Myometrial cell (primary cell): ENCODE data around the gene HAS3. TPM values are rescaled to one million over a fixed set of nuclear protein-coding genes. Genes with fewer than 3 reads are reported as not detected.

Experiments
- total RNA-seq: library from RNA; depleted of rRNA; stranded (reverse); fragments of >200 nt; gene quantifications from 2 replicates; pipeline ENCODE4 v1.2.3, GENCODE V29; 2015

HAS3 gene
- under 0.01 TPM in 1 of 2 replicates, not detected in the other for total RNA-seq

DNA sequence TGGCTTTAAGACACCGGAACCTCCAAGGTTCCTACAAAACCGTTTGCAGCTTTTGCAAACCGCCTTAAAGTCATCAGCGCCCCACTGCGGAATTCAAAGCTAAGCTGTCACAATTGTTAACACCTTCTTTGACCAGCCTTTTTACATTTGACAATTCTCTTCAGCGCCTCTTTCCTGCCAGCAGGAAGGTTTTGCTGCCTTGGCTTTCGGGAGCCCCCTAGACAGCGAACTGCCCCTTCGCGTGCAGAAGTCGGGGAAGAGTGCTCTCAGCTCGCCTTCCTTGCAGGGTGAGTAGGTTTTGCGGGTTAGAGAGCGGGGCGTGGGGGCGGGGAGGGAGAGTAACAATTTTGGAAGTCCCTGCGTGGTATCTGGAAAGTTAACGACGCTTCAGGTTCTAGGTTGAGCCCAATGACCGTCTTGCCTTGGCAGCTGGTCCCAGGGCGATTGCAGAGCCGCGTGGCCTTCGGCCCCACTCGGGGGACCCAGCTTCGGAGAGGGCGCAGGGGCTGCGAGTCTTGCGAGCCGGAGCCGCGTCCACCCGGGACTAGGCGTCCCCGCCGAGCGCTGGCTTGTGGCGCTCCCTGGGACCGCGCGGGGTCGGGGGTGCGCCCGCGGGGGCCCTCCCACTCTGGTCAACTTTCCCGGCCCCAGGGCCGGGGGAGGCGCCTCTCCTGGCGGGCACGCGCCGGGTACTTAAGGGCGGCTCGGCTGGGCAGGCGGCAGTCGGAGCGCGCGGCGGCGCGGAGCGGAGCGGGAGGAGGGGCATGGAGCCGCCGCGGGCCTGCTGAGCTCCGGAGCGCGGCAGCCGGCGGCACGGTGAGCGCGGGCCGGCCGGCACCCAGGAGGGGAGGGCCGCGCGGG, at the start of gene HAS3:
HAS3 (plus strand) TSS at position 153 of the 861 bp plus-strand sequence. CDS start 3,743 bp downstream, outside the sequence.

DNA sequence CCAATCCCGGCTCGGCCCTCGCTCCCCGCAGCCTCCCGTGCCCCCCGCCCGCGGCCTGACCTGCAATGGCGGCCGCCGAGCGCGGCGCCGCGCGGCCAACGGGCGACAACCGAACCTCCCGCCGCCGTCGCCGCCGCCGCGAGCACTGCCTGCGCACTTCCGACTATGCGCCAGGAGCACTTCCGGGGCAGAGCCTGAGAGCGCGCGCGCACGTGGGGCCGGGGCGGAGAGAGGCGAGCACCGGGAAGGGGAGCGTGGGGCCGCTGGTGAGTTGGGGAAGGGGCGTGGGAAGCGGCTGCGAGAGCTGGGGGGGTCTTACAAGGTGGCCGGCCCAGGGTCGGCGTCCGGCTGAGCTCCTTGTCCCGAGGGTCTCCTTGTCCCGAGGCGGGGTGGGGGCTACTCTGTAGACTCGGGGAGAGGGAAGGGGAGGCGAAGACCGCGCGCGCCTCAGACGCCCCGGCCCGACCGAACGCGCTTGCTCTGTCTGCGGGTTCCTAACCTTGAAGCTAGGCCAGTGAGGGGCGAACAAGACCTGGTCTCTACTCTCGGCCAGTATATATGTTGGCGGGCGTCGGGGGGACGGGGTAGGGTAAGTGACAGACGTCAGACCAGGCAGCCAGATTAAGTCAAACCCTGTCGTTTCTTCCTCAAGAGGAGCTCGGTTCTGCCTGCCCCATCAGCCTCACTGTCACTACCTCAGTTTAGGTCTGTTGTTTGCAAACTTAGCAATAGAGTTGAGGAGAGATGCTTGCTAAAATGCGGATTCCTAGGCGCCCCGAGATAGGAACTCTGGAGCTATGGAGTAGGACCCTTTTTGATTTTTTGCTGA, 27.2 kb downstream of the HAS3 start, which contains the start of the genes CHTF8 and UTP4:
CHTF8 (minus strand) TSS at position 165 of the 829 bp plus-strand sequence. CDS start 11,130 bp downstream, outside the sequence.
UTP4 (plus strand) TSS at position 226 of the 829 bp plus-strand sequence. CDS start 811 bp downstream, outside the sequence.

Other genes starting within 250 kb of the HAS3 start
- 37.8 and 40.9 TPM in 2 replicates for gene CHTF8, start 26.9 kb downstream of the HAS3 start, total RNA-seq
- gene UTP4, start 27.0 kb downstream of the HAS3 start, total RNA-seq: 27.1 and 31.2 TPM in 2 replicates
- 28.4 and 35.5 TPM in 2 replicates for gene SNTB2, start 81.5 kb downstream of the HAS3 start, total RNA-seq
- 32.4 and 35.7 TPM in 2 replicates for gene VPS4A, start 205.7 kb downstream of the HAS3 start, total RNA-seq
- 19.3 and 24.8 TPM in 2 replicates for gene PDF, start 224.9 kb downstream of the HAS3 start, total RNA-seq
- gene COG8, start 233.9 kb downstream of the HAS3 start, total RNA-seq: 31.7 and 34.6 TPM in 2 replicates
- gene NIP7, start 234.1 kb downstream of the HAS3 start, total RNA-seq: 26.9 and 34.9 TPM in 2 replicates
- not detected in 2 replicates for gene TMED6, start 246.1 kb downstream of the HAS3 start, total RNA-seq